ENCODE measurements around the gene RTN4R. TPM values are rescaled to one million over a fixed set of nuclear protein-coding genes. Genes with fewer than 3 reads are reported as not detected.

Gene RTN4R
- total RNA-seq, 1 experiment from 2014 or later: 25.0 TPM

- Mint-ChIP-seq H3K4me3 (no peak overlapping the region), H3K36me3 (peaks cover 6% of the 10 kb centered on the region; the same call in 1 of the 2 replicates), H3K27me3 (ENCODE audit: low read depth) (peaks cover 3% of the 10 kb centered on the region; the same call in 1 of the 2 replicates), H3K27ac (no peak overlapping the region), H3K9me3 (peaks cover 20% of the 10 kb centered on the region), H3K4me1 (no peaks in the 10 kb centered on the region)
- ChIA-PET POLR2A (no interaction called here), CTCF (interaction anchor here (1.0 to 3.5 kb wide), 8 partner anchors 9 to 67 kb away, joined by 3 to 13 read pairs (median 5); no protein-coding TSS in a partner anchor)
- DNase-seq (ENCODE audit: low spot score) (no peak), ATAC-seq (no peak)
- TF ChIP-seq SOX15 (CRISPR knock-in tag; IDR thresholded peaks at IDR 0.05): no peak
These were observed 44.5 kb downstream of the RTN4R start for GRCh38 chr22:20223421-20224255.

- no peak overlapping the region for H3K4me3 Mint-ChIP-seq
- H3K27ac Mint-ChIP-seq: no peak overlapping the region
- POLR2A ChIA-PET: no interaction called here
- no peak for TF ChIP-seq MXD4 (CRISPR knock-in tag; IDR thresholded peaks at IDR 0.05; ENCODE audit: borderline replicate concordance)
- no peak for TF ChIP-seq NR3C1 (CRISPR knock-in tag; conservative IDR thresholded peaks at IDR 0.05; ENCODE audit: low read depth)
- no peak for TF ChIP-seq JAZF1 (CRISPR knock-in tag; IDR thresholded peaks at IDR 0.05)
- TF ChIP-seq ERG (CRISPR knock-in tag; IDR thresholded peaks at IDR 0.05): no peak
- no peak for TF ChIP-seq NR1H2 (CRISPR knock-in tag; IDR thresholded peaks at IDR 0.05)
- TF ChIP-seq ZNF121 (CRISPR knock-in tag; IDR thresholded peaks at IDR 0.05): no peak
- TF ChIP-seq GRHL2 (CRISPR knock-in tag; IDR thresholded peaks at IDR 0.05; ENCODE audit: insufficient replicate concordance, severe bottlenecking): no peak
- TF ChIP-seq PRRX2 (CRISPR knock-in tag; IDR thresholded peaks at IDR 0.05): no peak
- H3K27me3 Mint-ChIP-seq (ENCODE audit: low read depth): peaks cover 3% of the 10 kb centered on the region; the same call in 1 of the 2 replicates
- DNase-seq (ENCODE audit: low spot score) (no peak), ATAC-seq (no peak)
- CTCF ChIA-PET: interaction anchor here (1.2 to 3.5 kb wide), 5 partner anchors 9 to 66 kb away, joined by 4 to 13 read pairs (median 12); no protein-coding TSS in a partner anchor
- H3K36me3 Mint-ChIP-seq: peaks cover 6% of the 10 kb centered on the region; the same call in 1 of the 2 replicates
- H3K9me3 Mint-ChIP-seq: peaks cover 20% of the 10 kb centered on the region
- no peaks in the 10 kb centered on the region for H3K4me1 Mint-ChIP-seq
These were observed 45.2 kb downstream of the RTN4R start for GRCh38 chr22:20222764-20223420.

- ChIA-PET POLR2A (no interaction called here), CTCF (interaction anchor here (1.2 to 3.5 kb wide), 3 partner anchors 16 to 46 kb away, joined by 4 to 12 read pairs (median 12); no protein-coding TSS in a partner anchor)
- TF ChIP-seq ATF1 (CRISPR knock-in tag; IDR thresholded peaks at IDR 0.05): no peak
- no peak for TF ChIP-seq ZNF425 (CRISPR knock-in tag; conservative IDR thresholded peaks at IDR 0.05)
- TF ChIP-seq JAZF1 (CRISPR knock-in tag; IDR thresholded peaks at IDR 0.05): no peak
- no peak for TF ChIP-seq ZNF263 (CRISPR knock-in tag; IDR thresholded peaks at IDR 0.05; ENCODE audit: low read depth)
- no peak for TF ChIP-seq GRHL2 (CRISPR knock-in tag; IDR thresholded peaks at IDR 0.05; ENCODE audit: insufficient replicate concordance, severe bottlenecking)
- H3K9me3 Mint-ChIP-seq: peaks cover 20% of the 10 kb centered on the region
- peaks cover 6% of the 10 kb centered on the region; the same call in 1 of the 2 replicates for H3K36me3 Mint-ChIP-seq
- peaks cover 3% of the 10 kb centered on the region; the same call in 1 of the 2 replicates for H3K27me3 Mint-ChIP-seq (ENCODE audit: low read depth)
- H3K4me3 Mint-ChIP-seq: no peak overlapping the region
- ATAC-seq: no peak
- no peak overlapping the region; the same call in 1 of the 2 replicates for H3K27ac Mint-ChIP-seq
- H3K4me1 Mint-ChIP-seq: no peaks in the 10 kb centered on the region
- no peak for DNase-seq (ENCODE audit: low spot score)
These were observed 46.4 kb downstream of the RTN4R start for GRCh38 chr22:20221421-20222340.

Data from WTC11 (cell line).